Neural crest cell (in vitro differentiated cells): ENCODE results near the gene TATDN3. TPM values are rescaled to one million over a fixed set of nuclear protein-coding genes. Genes with fewer than 3 reads are reported as not detected.

ENCODE experiments used
- DNase-seq: peaks from one replicate; pipeline ENCODE4 v3.0.0; 2021; ENCODE audit warnings: low read depth, mixed read lengths, low spot score
- H3K27ac Mint-ChIP-seq: one replicate; pipeline ENCODE4 v1.8.0; 2021; ENCODE audit warnings: mild to moderate bottlenecking, mixed read lengths; ENCODE audit not compliant: unreplicated experiment
- H3K27me3 Mint-ChIP-seq: 2 replicates; pipeline ENCODE4 v1.8.0; 2021; ENCODE audit warnings: low read depth, mild to moderate bottlenecking, mixed read lengths
- H3K36me3 Mint-ChIP-seq: 2 replicates; pipeline ENCODE4 v1.8.0; 2021; ENCODE audit warnings: low read depth, mild to moderate bottlenecking, mixed read lengths
- H3K4me1 Mint-ChIP-seq: 2 replicates; pipeline ENCODE4 v1.8.0; 2021; ENCODE audit warnings: mixed read lengths
- H3K4me3 Mint-ChIP-seq: one replicate; pipeline ENCODE4 v1.8.0; 2021; ENCODE audit warnings: mild to moderate bottlenecking, mixed read lengths
- H3K9me3 Mint-ChIP-seq: 2 replicates; pipeline ENCODE4 v1.8.0; 2021; ENCODE audit warnings: mixed read lengths
- CTCF ChIP-seq: fragments of 200-600 bp; sonication (generic); conservative IDR thresholded peaks from 2 replicates; pipeline ENCODE4 v1.5.0; 2021; ENCODE audit warnings: antibody characterized with exemption, mild to moderate bottlenecking
- total RNA-seq: library from RNA; stranded (reverse); gene quantifications from 2 replicates; pipeline ENCODE4 v1.2.1, GENCODE V29; 2021

The TATDN3 gene
- total RNA-seq, 1 donor from 2014 or later: 14.2 TPM

- Mint-ChIP-seq H3K9me3 (no peaks in the 10 kb centered on the region), H3K27ac (no peak overlapping the region), H3K4me3 (no peak overlapping the region), H3K27me3 (no peaks in the 10 kb centered on the region), H3K36me3 (peaks cover 5% of the 10 kb centered on the region), H3K4me1 (no peaks in the 10 kb centered on the region)
- no peak for DNase-seq
- TF ChIP-seq CTCF: no peak
Observed at GRCh38 chr1:212805767-212806166, 14.1 kb downstream of the TATDN3 start.

GRCh38 chr1:212814537-212815334 is 23.0 kb downstream of the TATDN3 start:
- DNase-seq: peak; percentile 22
- Mint-ChIP-seq H3K4me1 (peaks cover 8% of the 10 kb centered on the region), H3K27ac (no peak overlapping the region), H3K27me3 (no peaks in the 10 kb centered on the region), H3K9me3 (no peaks in the 10 kb centered on the region), H3K36me3 (no peaks in the 10 kb centered on the region), H3K4me3 (no peak overlapping the region)
- peak; percentile 61 for TF ChIP-seq CTCF

GRCh38 chr1:212816567-212817278 is 25.0 kb downstream of the TATDN3 start:
- DNase-seq: no peak
- H3K27ac Mint-ChIP-seq: peak overlapping the region; percentile 1
- H3K4me3 Mint-ChIP-seq: no peak overlapping the region
- no peaks in the 10 kb centered on the region for H3K27me3 Mint-ChIP-seq
- H3K4me1 Mint-ChIP-seq: peaks cover 9% of the 10 kb centered on the region
- no peak for TF ChIP-seq CTCF
- no peaks in the 10 kb centered on the region for H3K36me3 Mint-ChIP-seq
- H3K9me3 Mint-ChIP-seq: no peaks in the 10 kb centered on the region

- H3K4me1 Mint-ChIP-seq: peaks cover 9% of the 10 kb centered on the region
- no peak for TF ChIP-seq CTCF
- no peak overlapping the region for H3K27ac Mint-ChIP-seq
- no peak overlapping the region for H3K4me3 Mint-ChIP-seq
- peaks cover 7% of the 10 kb centered on the region for H3K36me3 Mint-ChIP-seq
- no peaks in the 10 kb centered on the region for H3K27me3 Mint-ChIP-seq
- DNase-seq: no peak
- peaks cover 2% of the 10 kb centered on the region for H3K9me3 Mint-ChIP-seq
Observed at GRCh38 chr1:212819726-212820125, 28.0 kb downstream of the TATDN3 start.

DNA sequence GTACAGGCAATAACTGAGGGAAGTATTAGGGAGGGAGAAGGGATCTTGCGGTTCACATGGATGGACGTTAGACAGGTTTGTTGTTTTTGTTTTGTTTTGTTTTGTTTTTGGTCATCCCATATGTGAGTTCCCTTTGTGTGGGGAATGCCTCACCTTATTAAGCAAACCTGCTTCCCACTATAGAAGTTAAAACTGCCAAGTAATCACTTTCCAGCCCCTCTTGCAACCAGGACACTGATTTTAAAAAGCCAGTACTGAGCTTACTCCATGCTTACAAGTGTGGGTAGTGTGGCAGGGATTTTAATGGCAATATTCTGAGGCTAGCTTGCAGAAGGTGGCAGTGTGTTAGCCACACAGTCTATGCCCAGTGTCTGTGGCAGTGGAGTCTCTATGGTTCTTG is 29.3 kb downstream of the TATDN3 start:
- DNase-seq: no peak
- Mint-ChIP-seq H3K4me1 (peaks cover 9% of the 10 kb centered on the region), H3K9me3 (peaks cover 6% of the 10 kb centered on the region), H3K36me3 (peaks cover 9% of the 10 kb centered on the region), H3K27ac (no peak overlapping the region), H3K4me3 (no peak overlapping the region), H3K27me3 (no peaks in the 10 kb centered on the region)
- TF ChIP-seq CTCF: no peak
